Activated CD4-positive, alpha-beta T cell treated with anti-CD3 and anti-CD28 coated beads, Interleukin-2, amount 50 U/mL, for 16 hours (primary cell): ENCODE results near the gene ATP5MC2.
"Not testable (repeated sequence)": the region's sequence is repeated elsewhere in the genome, so short reads cannot be mapped to it uniquely, and the experiment has no call there.

Experiments used
- DNase-seq: peaks from one replicate; pipeline ENCODE4 v3.0.0-alpha.2; 2020

The ATP5MC2 gene

GRCh38 chr12:53644133-53644532, 31.8 kb downstream of the ATP5MC2 start:
- no peak for DNase-seq

- DNase-seq = no peak
These were observed 32.5 kb downstream of the ATP5MC2 start for GRCh38 chr12:53643232-53643979.

GRCh38 chr12:53638057-53638456, 37.8 kb downstream of the ATP5MC2 start:
- DNase-seq = no peak

GRCh38 chr12:53636641-53637040, 39.2 kb downstream of the ATP5MC2 start:
- DNase-seq = no peak

GRCh38 chr12:53635708-53636107, 40.2 kb downstream of the ATP5MC2 start:
- not testable (repeated sequence) for DNase-seq

GRCh38 chr12:53631721-53632120, 44.2 kb downstream of the ATP5MC2 start:
- no peak for DNase-seq

GRCh38 chr12:53627919-53628318, 48.0 kb downstream of the ATP5MC2 start:
- no peak for DNase-seq

- DNase-seq = no peak
These were observed 49.1 kb downstream of the ATP5MC2 start for GRCh38 chr12:53626702-53627169.

GRCh38 chr12:53625946-53626701, 49.8 kb downstream of the ATP5MC2 start, which contains the start of gene ATF7:
ATF7 (minus strand) TSS chr12:53626382; CDS start chr12:53601000, 25,382 bp downstream.
- DNase-seq = peak; percentile 98

GRCh38 chr12:53625373-53625945, 50.4 kb downstream of the ATP5MC2 start:
- no peak for DNase-seq

- DNase-seq = no peak
These were observed 50.9 kb downstream of the ATP5MC2 start for GRCh38 chr12:53624956-53625355.

- no peak for DNase-seq
These were observed 51.4 kb downstream of the ATP5MC2 start for GRCh38 chr12:53624458-53624857.

GRCh38 chr12:53623548-53624385, 52.1 kb downstream of the ATP5MC2 start:
- DNase-seq = no peak

GRCh38 chr12:53622724-53623123, 53.2 kb downstream of the ATP5MC2 start:
- DNase-seq = no peak

GRCh38 chr12:53618275-53618674, 57.6 kb downstream of the ATP5MC2 start:
- DNase-seq = no peak

- no peak for DNase-seq
These were observed 58.2 kb downstream of the ATP5MC2 start for GRCh38 chr12:53617700-53618099.

GRCh38 chr12:53616950-53617349, 58.9 kb downstream of the ATP5MC2 start:
- DNase-seq = no peak
